Activated CD4-positive, alpha-beta T cell treated with anti-CD3 and anti-CD28 coated beads for 1 hour (primary cell): Measurements from ENCODE around the gene TOB1.
A peak's percentile ranks its signal among the peaks of the same experiment; 100 is the strongest.
"Not testable (repeated sequence)": the region's sequence is repeated elsewhere in the genome, so short reads cannot be mapped to it uniquely, and the experiment has no call there.

ENCODE experiments used
- DNase-seq: peaks from one replicate; pipeline ENCODE4 v3.0.0-alpha.2; 2020

The TOB1 gene

DNA sequence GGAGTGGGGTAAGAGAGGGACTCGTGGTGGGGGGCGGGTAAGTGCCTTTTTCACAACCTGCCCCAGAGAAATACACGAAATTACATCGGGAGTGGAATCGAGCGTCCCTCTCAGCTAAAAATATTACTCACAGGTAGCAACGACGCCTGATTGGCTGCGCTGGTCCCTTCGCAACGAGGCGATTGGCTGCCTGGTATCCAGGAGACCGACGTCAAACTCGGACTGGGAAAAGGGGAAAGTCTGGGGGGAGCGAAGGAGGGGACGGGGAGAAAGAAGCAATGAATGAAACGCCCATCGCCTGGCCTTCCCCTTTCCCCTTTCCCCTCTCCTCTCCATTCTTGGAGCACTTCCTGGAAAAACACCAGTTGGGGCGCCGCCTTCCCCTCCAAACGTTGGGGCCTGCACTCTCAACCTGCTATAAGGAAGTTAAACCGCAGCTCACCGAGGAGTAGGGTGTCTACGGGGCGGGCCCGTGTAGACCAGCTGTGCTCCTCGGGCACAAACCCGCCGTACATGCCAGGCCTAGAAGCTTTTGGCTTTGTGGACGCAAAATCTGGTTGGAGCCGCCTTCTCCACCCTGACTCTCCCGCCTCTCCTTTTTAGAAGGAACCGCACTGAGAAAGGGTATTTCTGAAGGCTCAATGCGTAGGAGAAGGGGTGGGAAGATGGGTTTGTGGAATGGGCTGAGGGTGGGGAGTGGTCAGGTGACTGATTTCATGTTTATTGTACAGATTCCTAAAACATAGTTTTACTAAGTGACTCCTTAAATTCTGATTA lies 1.4 kb upstream of the TOB1 start:
- DNase-seq, result peak; percentile 71

DNA sequence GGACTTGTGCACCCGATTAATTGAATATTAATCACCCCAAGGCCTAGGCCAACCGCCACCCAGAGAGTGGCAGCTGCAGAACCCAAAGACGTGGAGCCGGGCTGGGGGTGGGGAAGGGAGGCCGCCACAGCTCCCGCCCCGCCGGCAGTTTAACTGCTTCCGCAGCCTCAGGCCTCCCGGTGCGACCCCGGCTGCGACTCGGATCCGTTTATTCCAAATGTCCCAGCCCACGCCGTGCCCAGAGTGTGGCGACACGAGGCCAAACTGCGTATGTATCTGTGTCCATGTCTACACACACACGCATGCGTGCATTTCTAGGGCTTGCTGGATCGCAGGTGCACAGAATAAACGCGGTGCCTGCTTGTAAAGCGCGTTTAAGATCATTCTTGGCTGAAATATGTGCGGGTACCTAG lies 802 bp upstream of the TOB1 start:
- peak; percentile 53 for DNase-seq

DNA sequence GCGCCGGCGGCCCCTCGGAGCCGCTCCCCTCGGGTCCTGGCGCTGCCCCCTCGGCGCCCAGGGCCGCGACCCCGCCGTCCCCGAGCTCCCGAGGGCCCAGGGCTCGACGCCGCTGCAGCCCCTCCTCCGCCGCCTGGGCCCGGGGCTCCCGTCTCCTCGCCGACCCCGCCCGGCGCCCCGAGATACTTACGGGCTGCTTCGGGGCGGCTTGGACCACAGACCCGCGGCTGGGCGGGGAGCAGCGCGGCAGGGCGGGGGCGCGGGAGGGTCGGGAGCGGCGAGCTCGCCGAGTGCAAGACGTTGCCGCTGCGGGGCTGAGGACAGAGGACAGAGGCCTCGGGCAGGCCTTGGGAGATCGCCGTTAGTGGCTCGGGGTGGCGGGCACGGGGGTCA lies 290 bp downstream of the TOB1 start:
- DNase-seq, result no peak

DNA sequence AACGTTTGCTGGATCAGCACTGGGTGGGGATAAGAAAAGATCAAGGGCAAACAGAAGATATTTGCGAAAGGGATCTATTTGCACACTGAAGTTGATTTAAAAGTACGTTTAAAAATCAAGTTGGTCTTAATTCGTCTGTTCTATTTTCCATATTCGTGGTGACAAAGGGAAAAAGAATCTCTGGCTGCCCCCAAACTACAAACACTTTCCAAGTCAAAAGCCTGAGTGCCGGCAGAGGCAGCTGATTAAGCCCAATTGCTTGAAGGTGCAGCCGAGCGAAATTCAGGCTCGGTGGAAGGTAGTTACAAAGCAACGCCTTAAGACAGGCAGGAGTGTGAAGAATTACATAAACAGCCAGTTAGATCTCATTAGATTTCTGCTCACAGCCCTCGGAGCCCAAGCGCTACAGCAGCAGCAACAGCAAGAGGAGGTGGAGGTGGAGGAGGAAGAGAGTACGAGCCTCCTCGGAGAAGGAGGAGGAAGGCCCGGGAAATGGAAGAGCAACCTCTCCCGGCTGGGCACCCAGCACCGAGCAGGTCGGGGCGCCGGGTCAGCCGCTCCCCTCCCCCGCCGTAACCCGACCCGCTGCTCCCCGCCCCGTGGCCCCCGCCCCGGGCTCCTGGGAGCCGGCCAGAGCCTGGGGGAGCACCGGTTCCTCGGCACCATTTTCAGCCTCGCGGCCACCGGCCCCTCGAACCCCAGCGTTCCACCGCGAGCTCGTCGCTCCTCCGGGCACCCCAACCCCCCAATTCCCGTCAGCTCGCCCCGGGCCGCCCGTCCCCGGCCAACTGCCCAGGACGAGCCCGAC lies 890 bp downstream of the TOB1 start:
- DNase-seq, result peak; percentile 36

DNA sequence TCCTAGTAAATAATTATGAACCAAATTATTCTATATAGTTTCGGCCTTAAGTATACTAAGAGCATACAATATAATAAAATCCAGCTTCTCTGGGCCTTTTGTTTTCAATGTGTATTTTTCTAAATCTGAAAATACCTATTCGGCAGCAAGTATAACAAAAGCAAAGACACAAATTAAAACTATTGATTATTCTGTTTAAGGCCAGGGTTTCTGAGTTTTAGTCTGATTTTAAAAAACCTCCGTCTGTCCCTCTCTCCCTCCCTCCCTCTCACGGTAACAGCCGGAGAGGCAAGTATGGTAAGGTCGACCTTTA lies 1.5 kb downstream of the TOB1 start:
- DNase-seq, result no peak

DNA sequence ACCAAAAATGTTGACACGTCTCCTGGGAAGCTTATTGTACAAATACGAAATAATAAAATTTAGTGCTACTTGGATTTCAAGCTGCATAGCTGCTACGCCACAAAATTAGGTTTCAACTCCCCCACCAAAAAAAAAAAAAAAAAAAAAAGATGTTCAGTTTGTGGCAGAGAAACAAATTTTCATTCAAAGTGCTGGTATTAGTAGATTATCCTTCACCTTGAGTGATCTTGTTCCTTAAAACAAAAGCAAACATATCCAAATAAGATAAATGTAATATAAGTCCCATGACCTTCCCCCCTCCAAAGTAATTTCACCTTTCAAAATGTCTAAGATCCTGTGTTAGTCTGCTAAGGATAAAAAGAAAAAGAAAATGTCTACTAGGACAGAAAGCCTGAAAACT lies 2.2 kb downstream of the TOB1 start:
- no peak for DNase-seq

DNA sequence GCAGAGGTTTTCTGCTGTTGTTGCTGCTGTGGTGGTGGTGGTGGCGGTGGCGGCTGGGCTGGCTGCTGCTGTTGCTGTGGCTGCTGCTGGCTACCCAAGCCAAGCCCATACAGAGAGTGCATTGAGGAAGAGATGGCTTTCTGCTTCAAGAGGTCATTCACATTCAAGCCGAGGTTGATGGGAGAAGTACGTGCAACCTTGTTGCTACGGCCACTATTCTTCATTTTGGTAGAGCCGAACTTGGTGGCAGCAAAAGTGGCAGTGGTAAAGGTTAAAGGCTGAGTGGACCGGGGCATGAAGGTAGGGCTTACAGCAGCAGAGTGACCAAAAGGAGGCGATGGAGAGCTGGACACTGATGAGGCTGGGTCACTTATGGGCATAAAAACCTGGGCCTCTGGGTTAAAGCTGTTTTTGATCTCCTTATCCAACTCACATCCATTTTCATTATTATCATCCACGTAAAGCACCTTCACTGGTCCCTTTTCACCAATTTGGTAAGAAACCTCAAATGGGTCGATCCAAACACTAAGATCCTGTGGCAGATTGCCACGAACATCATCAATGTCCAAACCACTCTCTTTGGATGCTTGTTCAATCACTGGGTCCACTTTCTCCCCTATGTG lies 2.8 kb downstream of the TOB1 start:
- DNase-seq, result no peak

DNA sequence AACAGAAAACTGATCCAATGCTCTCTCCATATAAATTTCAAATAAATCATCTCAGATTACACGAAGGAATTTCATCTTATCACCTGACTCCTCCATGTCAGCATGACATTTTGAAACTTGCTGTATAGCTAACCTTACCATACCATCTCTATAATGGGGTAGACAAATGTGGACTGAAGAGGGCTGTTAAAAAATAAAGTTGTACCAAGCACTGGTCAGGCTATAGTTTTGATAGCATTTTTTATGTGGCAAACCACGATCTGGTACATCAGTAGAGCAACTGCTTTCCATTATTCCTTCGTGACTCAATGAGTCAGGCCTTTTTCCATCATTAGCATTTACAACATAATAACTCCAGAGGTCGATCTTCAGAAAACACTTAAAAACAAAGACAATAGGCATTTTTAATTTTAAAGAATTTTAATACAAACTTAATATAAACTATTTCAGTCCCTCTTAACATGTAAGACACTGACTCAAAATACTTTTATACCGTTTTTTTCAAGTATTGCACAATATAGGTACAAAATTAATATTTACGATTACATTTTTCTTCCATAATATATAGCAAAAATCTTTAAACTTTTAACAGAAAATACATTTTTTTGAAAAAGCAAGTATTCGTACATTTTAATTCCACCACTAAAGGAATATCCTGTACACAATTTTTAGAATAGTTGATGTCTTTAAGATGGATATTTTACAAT lies 4.2 kb downstream of the TOB1 start:
- no peak for DNase-seq

DNA sequence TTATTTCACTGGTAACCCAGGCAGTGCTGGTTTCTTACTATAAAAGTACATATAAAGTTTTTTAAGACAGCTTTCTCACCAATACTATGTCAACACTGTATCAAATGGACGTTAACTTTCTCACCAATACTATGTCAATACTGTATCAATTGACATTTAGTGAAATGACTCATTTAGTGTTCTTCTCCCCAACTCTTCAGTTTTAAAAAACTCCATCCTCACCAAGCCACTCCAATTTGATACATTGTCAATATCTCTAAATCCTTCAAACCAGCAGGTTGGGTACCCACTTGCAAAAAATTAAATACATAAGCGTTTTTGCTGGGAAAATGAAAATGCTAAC lies 4.8 kb downstream of the TOB1 start:
- no peak for DNase-seq

DNA sequence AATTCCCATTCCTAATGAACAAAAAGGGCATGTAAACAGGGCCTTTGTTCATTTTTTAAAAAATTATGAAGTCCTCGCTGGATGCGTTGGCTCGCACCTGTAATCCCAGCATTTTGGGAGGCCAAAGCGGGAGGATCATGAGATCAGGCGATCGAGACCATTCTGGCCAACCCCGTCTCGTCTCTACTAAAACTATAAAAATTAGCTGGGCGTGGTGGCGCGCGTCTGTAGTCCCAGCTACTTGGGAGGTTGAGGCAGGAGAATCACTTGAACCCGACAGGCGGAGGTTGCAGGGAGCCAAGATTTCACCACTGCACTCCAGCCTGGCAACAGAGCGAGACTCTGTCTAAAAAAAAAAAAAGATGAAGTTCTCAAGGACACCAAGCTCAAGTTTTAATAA lies 6.4 kb downstream of the TOB1 start:
- DNase-seq, result not testable (repeated sequence)

DNA sequence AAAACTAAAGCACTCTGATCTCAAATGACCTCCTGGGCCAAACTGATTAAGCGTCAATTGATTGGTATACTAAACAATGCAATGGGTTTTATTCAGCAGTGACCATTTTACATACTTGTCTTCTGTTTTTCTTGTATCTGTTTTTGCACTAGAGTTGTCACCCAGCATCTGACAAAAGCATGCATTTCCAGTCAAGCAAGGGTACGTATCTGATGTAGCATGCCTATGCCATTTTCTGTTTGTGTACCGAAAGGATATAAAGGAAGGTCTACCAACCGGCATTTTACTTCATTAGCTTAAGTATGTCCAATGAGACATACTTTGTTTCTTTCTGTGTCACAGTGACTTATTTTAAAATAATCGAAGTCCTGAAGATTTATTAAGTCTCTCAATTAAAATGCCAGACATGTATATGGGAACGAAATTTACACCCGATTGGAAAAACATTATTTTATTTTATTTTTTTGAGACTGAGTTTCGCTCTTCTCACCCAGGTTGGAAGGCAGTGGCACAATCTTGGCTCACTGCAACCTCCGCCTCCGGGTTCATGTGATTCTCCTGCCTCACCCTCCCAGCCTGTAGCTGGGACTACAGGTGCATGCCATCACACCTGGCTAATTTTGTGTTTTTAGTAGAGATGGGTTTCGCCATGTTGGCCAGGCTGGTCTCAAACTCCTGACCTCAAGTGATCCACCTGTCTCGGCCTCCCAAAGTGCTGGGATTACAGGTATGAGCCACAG lies 7.5 kb downstream of the TOB1 start:
- DNase-seq, result no peak

DNA sequence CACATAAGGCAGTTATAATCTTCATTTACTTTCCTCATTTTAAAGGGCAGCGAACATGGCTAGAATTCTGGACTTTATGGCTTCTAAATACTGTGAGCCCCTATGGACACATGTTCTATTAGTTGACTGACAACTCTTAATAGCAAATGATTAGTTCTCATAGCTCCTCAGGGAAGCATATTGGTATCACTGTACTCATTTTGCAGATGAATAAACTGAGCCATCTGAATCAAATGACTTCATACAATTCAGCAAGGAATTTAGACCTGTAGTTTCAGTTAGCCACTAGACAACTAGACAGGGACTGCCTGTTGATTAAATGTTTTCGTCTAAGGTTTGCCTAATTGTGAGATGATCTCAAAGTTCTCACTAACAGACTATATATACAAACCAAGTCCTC lies 9.7 kb downstream of the TOB1 start:
- no peak for DNase-seq

DNA sequence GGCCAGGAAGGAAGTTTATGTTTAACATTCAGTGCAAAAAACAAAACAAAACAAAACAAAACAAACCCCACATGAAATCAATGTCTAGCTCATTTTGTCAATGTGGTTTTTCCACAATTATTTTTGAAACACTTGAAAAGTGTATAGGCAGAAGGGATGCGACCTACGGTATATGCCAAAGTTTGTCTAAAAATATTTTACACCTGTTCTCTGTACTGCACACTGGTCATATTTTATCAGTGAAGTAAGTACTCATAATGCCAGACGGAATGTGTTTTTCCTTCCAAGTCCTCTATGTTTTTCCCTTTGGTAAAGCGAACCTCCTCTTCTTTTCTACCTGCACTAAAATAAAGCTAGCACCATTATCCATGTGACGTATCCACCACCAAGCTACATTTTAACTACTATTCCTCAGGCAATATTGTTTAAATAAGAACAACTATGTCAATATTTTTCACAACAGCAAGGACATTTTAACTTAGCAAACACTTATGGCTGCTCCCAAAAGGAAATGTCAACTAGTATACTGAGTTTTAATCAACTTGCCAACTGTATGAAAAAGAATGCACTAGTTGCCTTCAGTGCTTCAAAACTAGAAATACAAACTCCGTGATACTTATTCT lies 10.3 kb downstream of the TOB1 start:
- no peak for DNase-seq

DNA sequence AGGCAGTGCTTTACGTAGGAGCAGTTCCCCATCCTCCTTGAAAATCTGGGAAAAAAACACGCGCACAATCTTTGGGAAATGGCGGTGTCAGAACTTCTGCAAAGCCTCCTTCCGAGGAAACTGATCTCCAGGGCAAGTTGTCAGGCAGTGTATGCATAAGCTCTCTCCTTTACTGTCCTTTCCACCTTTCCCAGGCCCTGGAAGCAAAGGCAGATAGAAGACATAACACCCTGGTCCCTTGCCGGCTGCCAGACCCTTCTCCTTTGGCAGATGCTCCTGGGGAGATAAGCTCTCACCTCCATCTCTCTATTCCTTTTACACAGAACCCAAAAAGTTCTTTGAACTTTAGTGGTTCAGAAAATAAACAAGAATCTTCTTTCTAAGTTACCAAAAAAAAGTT lies 12.4 kb downstream of the TOB1 start:
- DNase-seq, result no peak

DNA sequence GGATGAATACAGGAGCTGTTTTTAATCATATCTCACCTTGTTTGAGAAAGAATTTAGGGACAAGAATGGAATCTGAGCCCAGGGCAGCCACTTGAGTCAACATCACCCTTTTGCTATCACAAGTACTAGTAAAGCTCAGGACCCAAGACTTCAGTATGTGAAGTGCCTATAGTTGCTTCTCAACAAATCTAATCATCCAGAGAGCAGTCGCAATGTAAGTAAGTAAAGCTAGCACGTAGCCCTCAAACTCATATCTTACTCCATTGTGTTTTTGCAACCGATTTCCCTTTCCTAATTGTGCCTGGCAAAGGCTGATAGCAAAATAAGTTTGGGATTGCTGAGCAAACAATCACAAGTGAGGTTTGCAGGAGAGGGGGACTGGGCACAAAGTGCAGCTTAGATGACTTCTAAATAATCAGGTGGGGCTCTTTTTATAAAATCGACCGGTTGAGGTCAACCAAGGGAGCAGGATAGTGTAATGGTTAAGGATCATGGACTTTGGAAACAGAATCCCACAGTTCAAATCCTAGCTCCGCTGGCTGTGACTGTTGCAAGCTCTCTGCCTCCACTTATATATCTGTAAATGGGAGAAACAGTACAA lies 13.0 kb downstream of the TOB1 start:
- no peak for DNase-seq

DNA sequence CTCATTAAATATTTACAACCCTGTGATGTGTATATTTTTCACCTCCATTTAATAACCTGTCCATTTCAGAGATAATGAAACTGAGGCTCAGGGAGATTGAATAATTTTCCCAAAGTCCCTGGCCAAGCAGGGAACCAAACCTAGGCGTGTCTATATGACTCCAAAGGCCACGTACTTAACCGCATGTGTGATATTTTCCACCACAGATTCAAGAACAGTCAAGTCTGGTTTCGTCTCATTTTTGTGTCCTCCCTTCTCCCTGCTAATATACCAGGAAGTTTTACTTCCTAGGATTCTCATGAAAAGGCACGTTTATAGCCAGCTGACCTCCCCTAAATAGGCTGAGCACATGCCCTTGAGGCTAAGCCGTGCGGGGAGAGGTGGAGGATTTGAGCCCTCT lies 15.5 kb downstream of the TOB1 start:
- DNase-seq, result no peak

DNA sequence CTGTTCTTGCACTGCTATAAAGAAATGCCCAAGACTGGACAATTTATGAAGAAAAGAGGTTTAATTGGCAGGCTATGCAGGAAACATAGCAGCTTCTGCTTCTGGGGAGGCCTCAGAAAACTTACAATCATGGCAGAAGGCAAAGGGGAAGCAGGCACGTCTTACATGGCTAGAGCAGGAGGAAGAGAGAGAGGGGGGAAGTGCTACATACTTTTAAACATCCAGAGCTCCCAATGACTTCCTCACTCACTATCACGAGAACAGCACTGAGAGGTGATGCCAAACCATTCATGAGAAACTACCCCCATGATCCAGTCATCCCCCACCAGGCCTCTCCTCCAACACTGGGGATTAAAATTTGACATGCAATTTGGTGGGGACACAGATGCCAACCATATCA lies 17.4 kb downstream of the TOB1 start:
- no peak for DNase-seq

DNA sequence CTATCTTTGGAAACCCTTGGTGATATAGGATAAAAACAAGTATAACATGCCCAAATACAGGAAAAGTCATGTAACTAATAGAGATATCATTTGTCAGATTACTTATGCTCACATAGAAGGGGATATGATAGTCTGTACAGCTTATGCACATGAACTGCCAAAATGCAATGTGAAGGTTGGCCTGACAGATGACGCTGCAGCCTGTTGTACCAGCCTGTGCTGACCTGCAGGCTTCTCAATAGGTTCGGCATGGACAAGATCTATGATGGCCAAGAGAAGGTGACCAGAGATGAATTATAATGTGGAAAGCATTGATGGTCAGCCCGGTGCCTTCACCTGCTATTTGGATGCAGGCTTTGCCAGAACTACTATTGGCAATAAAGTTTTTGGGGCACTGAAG lies 18.1 kb downstream of the TOB1 start:
- DNase-seq, result no peak

DNA sequence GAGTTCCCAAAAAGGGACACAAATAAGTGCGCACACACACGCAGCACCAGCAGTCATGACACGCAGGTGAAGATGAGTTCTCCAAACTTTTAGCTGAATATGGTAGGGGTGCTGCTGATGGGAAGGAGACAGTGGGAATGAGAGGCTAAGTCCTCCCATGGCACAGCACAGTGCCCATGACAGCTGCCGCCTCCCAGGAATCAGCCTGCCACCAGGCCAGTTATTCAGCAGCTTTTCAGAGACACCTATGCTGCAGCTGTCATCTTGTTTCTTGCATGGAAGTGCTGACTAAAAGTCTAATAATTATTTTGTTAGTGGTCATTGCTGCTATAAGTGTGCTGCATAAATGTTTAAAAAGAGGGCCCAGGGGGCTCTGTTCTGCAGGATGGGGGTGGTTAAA lies 18.6 kb downstream of the TOB1 start:
- no peak for DNase-seq

DNA sequence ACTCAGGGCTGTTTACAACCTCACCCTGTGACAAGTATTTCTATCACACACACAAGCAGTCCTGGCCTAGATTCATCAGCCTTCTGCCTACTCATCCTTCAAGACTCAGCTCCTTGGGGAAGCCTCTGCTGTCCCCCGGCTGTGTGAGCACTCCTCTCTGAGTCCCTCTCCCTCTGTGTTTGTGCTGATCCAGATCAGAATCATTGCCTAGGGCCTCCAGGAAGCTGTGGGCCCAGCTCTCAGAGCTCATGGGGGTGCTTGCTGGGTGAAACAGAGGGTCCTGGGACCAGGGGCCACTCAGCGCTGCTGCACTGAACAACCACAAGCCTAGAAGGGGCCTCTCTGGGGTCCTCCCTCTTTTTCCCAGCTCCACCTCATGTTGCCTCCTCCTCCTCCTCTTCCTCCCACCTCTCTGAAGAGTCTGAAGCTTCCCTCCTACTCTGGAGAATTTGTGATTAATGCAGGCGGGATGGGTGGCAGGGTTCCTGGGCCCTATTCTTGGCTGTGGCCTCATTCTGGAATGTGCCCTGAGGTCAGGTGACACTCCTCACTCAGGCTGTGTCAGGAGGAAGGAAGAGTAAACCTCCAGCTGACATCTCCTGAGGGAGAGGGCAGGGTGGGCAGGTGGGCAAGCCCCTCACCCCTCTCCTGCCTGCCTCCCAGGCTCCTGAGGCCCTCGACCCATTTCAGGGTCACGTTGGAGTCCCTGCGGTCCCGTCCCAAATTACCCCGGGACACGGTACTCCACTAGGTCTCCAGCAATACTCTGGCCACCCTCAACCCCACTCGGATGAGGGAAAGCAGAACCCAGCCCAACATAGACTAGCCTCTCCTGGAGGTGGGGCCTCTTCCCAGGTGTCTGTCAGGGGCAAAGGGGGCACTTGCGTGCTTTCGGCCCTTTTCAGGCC lies 20.7 kb downstream of the TOB1 start:
- no peak for DNase-seq

DNA sequence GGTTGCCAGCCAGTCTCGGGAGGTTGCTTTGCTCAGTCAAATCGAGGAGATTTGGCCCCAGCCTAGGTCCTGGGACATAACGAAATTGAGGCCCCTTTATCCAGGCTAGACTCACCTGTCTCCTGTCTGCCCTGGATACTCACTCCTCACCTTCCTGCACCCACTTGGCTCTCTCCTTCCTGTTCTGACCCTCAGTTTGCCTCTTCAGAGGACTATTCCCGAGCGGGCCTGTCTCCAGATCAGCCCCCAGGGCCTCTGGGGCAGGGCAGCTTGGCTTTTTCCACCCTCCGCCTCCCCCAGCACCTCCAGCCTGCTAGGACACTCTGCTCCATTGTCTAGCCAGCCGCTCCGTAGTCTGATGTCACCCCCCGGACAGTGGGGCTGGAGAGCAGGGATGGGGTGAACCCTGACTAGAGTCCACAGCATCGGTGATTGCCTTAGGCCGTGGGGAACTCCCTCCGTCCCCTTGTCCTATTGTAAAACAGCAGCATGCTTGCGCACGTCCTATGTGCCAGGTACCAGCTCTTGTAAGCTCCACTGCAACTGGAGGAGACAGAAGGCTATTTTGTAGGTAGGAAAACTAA lies 21.9 kb downstream of the TOB1 start:
- DNase-seq, result no peak
